Measurements from ENCODE around the gene STRN4. TPM values are rescaled to one million over a fixed set of nuclear protein-coding genes. Genes with fewer than 3 reads are reported as not detected.
"Not testable (repeated sequence)": the region's sequence is repeated elsewhere in the genome, so short reads cannot be mapped to it uniquely, and the experiment has no call there.

STRN4 gene
- total RNA-seq, 4 donors from 2014 or later, result 33.6 to 92.3 (median 64.7) TPM

GRCh38 chr19:46772170-46773017 lies 26.1 kb upstream of the STRN4 start:
- ATAC-seq (ENCODE audit: low FRiP score), result no peak
- TF ChIP-seq CTCF (IDR thresholded peaks at IDR 0.05), result no peak
- no peak for DNase-seq (ENCODE audit: low spot score)

- not testable (repeated sequence) for ATAC-seq (ENCODE audit: low FRiP score); DNase-seq (ENCODE audit: low spot score)
Observed at GRCh38 chr19:46768746-46769145, 22.5 kb upstream of the STRN4 start.

GRCh38 chr19:46766569-46767317 lies 20.5 kb upstream of the STRN4 start:
- DNase-seq (ENCODE audit: low spot score) (no peak), ATAC-seq (ENCODE audit: low FRiP score) (no peak)
- peak in 1 of 3 donors; percentile 3 for TF ChIP-seq CTCF (IDR thresholded peaks at IDR 0.05)

- ATAC-seq (ENCODE audit: low FRiP score), result no peak
- TF ChIP-seq CTCF (IDR thresholded peaks at IDR 0.05), result no peak
- no peak for DNase-seq (ENCODE audit: low spot score)
Observed at GRCh38 chr19:46764817-46765291, 18.6 kb upstream of the STRN4 start.

- DNase-seq (ENCODE audit: low spot score) (no peak), ATAC-seq (ENCODE audit: low FRiP score) (no peak)
- no peak for TF ChIP-seq CTCF (IDR thresholded peaks at IDR 0.05)
Observed at GRCh38 chr19:46762245-46762890, 16.1 kb upstream of the STRN4 start.

- no peak for DNase-seq (ENCODE audit: low spot score)
- TF ChIP-seq CTCF (IDR thresholded peaks at IDR 0.05), result no peak
- no peak for ATAC-seq (ENCODE audit: low FRiP score)
Observed at GRCh38 chr19:46761418-46761831, 15.2 kb upstream of the STRN4 start.

- not testable (repeated sequence) for DNase-seq (ENCODE audit: low spot score); ATAC-seq (ENCODE audit: low FRiP score)
Observed at GRCh38 chr19:46760897-46761296, 14.6 kb upstream of the STRN4 start.
